GM21786 (cell line): Measurements from ENCODE around the gene SPX.

Source experiments
- ATAC-seq: cut with Tn5 transposase; IDR thresholded peaks from one replicate; pipeline ENCODE4 v1.9.1; 2021; ENCODE audit not compliant: unreplicated experiment

SPX gene

DNA sequence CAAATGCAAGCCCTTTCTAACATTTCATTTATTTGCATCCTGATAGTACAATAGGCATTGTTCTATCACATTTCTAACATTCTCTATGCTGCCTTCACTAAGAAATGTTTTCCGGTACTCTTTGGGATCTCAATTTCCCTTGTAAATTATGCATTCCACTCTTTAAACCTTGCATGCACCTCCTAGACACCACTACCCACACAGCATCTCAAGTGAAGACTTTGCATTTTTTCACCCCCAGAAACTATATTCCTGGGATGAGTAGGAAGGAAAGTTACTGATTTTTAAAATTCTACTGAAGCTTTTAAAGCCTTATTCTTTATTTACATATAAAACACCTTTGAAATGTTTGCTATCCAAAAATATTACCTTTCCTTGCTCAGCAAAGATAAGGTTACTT is 51.4 kb downstream of the SPX start:
- ATAC-seq = no peak

DNA sequence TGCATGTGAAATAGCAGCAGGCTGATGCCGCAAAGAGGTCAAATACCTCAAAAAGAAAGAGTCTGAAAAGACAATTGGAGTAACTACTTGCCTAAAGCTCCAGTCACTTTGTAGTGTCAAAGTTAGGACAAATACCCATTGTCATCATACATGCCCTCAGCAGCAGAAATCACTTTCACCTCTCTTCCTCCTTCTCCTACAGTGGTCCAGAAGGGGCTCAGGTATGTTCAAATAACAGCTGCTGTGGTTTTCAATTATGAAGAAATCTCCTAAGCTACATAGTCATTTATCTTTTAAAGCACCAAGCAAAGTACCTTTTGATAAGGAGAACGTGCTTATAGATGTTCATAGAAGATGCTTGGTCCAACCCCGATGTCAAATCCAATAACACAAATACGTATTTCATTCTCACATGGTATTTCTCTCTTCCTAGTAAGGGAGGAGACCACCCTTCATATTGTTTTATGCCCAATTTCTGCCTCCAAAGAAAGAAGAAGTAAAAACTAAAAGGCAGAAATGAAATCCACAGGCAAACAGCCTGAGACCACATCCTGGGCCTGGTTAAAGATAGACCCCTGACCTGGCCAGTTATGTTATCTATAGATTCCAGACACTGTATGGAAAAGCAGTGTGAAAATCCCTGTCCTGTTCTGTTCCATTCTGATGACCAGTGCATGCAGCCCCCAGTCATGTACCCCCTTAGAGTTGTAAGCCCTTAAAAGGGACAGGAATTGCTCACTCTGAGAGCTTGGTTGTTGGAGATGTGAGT is 54.8 kb downstream of the SPX start:
- ATAC-seq = no peak
